ENCODE results near the gene NRCAM.

The NRCAM gene

GRCh38 chr7:108423089-108423989 is 32.9 kb downstream of the NRCAM start:
- DNase-seq = no peak

GRCh38 chr7:108421720-108422331 is 34.4 kb downstream of the NRCAM start:
- DNase-seq = no peak

GRCh38 chr7:108419961-108420908 is 36.0 kb downstream of the NRCAM start:
- DNase-seq = no peak

- DNase-seq = no peak
These were observed 37.3 kb downstream of the NRCAM start for GRCh38 chr7:108418946-108419345.

GRCh38 chr7:108417926-108418325 is 38.3 kb downstream of the NRCAM start:
- no peak for DNase-seq

- no peak for DNase-seq
These were observed 39.1 kb downstream of the NRCAM start for GRCh38 chr7:108417144-108417543.

GRCh38 chr7:108415821-108416536 is 40.3 kb downstream of the NRCAM start:
- no peak for DNase-seq

- no peak for DNase-seq
These were observed 41.2 kb downstream of the NRCAM start for GRCh38 chr7:108415084-108415483.

- no peak for DNase-seq
These were observed 42.3 kb downstream of the NRCAM start for GRCh38 chr7:108413782-108414492.

GRCh38 chr7:108413337-108413736 is 42.9 kb downstream of the NRCAM start:
- DNase-seq = no peak

GRCh38 chr7:108409146-108409545 is 47.1 kb downstream of the NRCAM start:
- no peak for DNase-seq

- no peak for DNase-seq
These were observed 47.8 kb downstream of the NRCAM start for GRCh38 chr7:108408296-108408991.

- DNase-seq = no peak
These were observed 48.6 kb downstream of the NRCAM start for GRCh38 chr7:108407676-108408075.

GRCh38 chr7:108406222-108406890 is 49.9 kb downstream of the NRCAM start:
- no peak for DNase-seq

GRCh38 chr7:108404509-108405420 is 51.5 kb downstream of the NRCAM start:
- DNase-seq = no peak

- DNase-seq = no peak
These were observed 52.5 kb downstream of the NRCAM start for GRCh38 chr7:108403597-108404217.

- DNase-seq = no peak
These were observed 53.4 kb downstream of the NRCAM start for GRCh38 chr7:108402865-108403264.

GRCh38 chr7:108396080-108396479 is 60.2 kb downstream of the NRCAM start:
- DNase-seq = no peak

GRCh38 chr7:108395426-108395825 is 60.8 kb downstream of the NRCAM start:
- no peak for DNase-seq

Measured in effector CD8-positive, alpha-beta T cell (primary cell).